Loucy (cell line): Measurements from ENCODE around the gene ZSCAN5A.
"Not testable (repeated sequence)": the region's sequence is repeated elsewhere in the genome, so short reads cannot be mapped to it uniquely, and the experiment has no call there.

Experiments
- H2AFZ ChIP-seq: fragments of 200-600 bp; sonication (generic); 2 replicates; pipeline ENCODE4 v1.6.0; 2016; ENCODE audit warnings: antibody characterized with exemption, mild to moderate bottlenecking, low read length, moderate library complexity
- H3F3A ChIP-seq: fragments of 200-600 bp; 2 replicates; pipeline ENCODE4 v1.6.0; 2016; ENCODE audit warnings: antibody characterized with exemption, low read depth, mild to moderate bottlenecking
- H3K27me3 ChIP-seq: fragments of 200-600 bp; sonication (generic); 2 replicates; pipeline ENCODE4 v1.6.1; 2014; ENCODE audit warnings: low read length, mild to moderate bottlenecking; ENCODE audit not compliant: insufficient read depth, poor library complexity, severe bottlenecking
- H3K36me3 ChIP-seq: fragments of 200-600 bp; sonication (generic); 2 replicates; pipeline ENCODE4 v1.6.1; 2016; ENCODE audit warnings: low read length; ENCODE audit not compliant: insufficient read depth
- H3K4me1 ChIP-seq: fragments of 200-600 bp; sonication (generic); 2 replicates; pipeline ENCODE4 v1.5.1; 2014; ENCODE audit warnings: low read length, mild to moderate bottlenecking; ENCODE audit not compliant: insufficient read depth, poor library complexity, severe bottlenecking
- H3K4me2 ChIP-seq: fragments of 200-600 bp; sonication (generic); 2 replicates; pipeline ENCODE4 v1.6.0; 2014; ENCODE audit warnings: antibody characterized with exemption, low read length, low read depth, mild to moderate bottlenecking; ENCODE audit not compliant: poor library complexity, severe bottlenecking
- H3K4me3 ChIP-seq: fragments of 200-600 bp; sonication (generic); 2 replicates; pipeline ENCODE4 v1.5.1; 2014; ENCODE audit warnings: low read length, mild to moderate bottlenecking, mixed read lengths; ENCODE audit not compliant: poor library complexity, severe bottlenecking
- H3K79me2 ChIP-seq: fragments of 200-600 bp; sonication (generic); 2 replicates; pipeline ENCODE4 v1.6.1; 2014; ENCODE audit warnings: low read length; ENCODE audit not compliant: insufficient read depth
- H3K9ac ChIP-seq: fragments of 200-600 bp; sonication (generic); 2 replicates; pipeline ENCODE4 v1.6.0; 2014; ENCODE audit warnings: mild to moderate bottlenecking, low read depth, low read length, moderate library complexity; ENCODE audit not compliant: poor library complexity, severe bottlenecking
- H3K9me2 ChIP-seq: fragments of 200-600 bp; sonication (generic); replicated peaks from 2 replicates; pipeline ENCODE4 v1.6.1; 2016; ENCODE audit warnings: low read depth, low read length, mixed read lengths
- H3K9me3 ChIP-seq: fragments of 200-600 bp; sonication (generic); 2 replicates; pipeline ENCODE4 v1.6.1; 2014; ENCODE audit warnings: mild to moderate bottlenecking, antibody characterized with exemption, low read length, low read depth; ENCODE audit not compliant: insufficient read depth
- H4K20me1 ChIP-seq: fragments of 200-600 bp; sonication (generic); 2 replicates; pipeline ENCODE4 v1.6.0; 2014; ENCODE audit warnings: antibody characterized with exemption, low read length, mild to moderate bottlenecking; ENCODE audit not compliant: insufficient read depth, poor library complexity, severe bottlenecking
- EZH2phosphoT487 ChIP-seq: fragments of 200-600 bp; IDR thresholded peaks from 2 replicates; pipeline ENCODE4 v1.6.1; 2018; ENCODE audit warnings: antibody characterized with exemption, mild to moderate bottlenecking, moderate library complexity, borderline replicate concordance
- TF ChIP-seq, protein P1 (sequence below): fragments of 200-600 bp; sonication (generic); conservative IDR thresholded peaks from 2 replicates; pipeline ENCODE4 v1.5.1; 2014; ENCODE audit warnings: mild to moderate bottlenecking, antibody characterized with exemption, low read length

Gene ZSCAN5A

DNA sequence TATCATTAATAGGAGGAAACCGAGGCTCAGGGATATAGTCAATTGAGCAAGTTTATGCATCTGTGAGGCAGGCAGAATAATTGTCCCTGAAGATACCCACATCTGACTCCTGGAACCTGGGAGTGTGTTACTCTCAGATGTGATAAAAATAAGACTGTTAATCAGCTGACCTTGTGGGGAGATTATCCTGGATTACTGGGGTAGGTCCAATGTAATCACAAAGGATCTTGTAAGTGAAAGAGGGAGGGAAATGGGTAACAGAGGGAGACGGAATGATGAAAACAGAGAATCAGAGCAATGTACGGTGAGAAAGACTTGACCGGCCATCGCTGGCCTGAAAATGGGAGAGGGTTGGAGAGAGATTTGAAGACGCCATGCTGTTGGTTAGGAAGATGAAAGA, 45.3 kb downstream of the ZSCAN5A start:
- H3K9me2 ChIP-seq, result no peaks in the 10 kb centered on the region
- H3K79me2 ChIP-seq, result no peaks in the 10 kb centered on the region
- H3K27me3 ChIP-seq, result no peaks in the 10 kb centered on the region
- H3K4me2 ChIP-seq, result no peak overlapping the region
- no peak overlapping the region for H3K4me3 ChIP-seq
- H4K20me1 ChIP-seq, result no peaks in the 10 kb centered on the region
- H3F3A ChIP-seq, result no peaks in the 10 kb centered on the region
- H3K4me1 ChIP-seq, result no peaks in the 10 kb centered on the region
- TF ChIP-seq, protein P1, sequence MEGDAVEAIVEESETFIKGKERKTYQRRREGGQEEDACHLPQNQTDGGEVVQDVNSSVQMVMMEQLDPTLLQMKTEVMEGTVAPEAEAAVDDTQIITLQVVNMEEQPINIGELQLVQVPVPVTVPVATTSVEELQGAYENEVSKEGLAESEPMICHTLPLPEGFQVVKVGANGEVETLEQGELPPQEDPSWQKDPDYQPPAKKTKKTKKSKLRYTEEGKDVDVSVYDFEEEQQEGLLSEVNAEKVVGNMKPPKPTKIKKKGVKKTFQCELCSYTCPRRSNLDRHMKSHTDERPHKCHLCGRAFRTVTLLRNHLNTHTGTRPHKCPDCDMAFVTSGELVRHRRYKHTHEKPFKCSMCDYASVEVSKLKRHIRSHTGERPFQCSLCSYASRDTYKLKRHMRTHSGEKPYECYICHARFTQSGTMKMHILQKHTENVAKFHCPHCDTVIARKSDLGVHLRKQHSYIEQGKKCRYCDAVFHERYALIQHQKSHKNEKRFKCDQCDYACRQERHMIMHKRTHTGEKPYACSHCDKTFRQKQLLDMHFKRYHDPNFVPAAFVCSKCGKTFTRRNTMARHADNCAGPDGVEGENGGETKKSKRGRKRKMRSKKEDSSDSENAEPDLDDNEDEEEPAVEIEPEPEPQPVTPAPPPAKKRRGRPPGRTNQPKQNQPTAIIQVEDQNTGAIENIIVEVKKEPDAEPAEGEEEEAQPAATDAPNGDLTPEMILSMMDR, result no peak
- TF ChIP-seq EZH2phosphoT487, result no peak
- H3K9me3 ChIP-seq, result no peaks in the 10 kb centered on the region
- H2AFZ ChIP-seq, result no peak overlapping the region
- H3K36me3 ChIP-seq, result no peaks in the 10 kb centered on the region
- no peak overlapping the region for H3K9ac ChIP-seq

DNA sequence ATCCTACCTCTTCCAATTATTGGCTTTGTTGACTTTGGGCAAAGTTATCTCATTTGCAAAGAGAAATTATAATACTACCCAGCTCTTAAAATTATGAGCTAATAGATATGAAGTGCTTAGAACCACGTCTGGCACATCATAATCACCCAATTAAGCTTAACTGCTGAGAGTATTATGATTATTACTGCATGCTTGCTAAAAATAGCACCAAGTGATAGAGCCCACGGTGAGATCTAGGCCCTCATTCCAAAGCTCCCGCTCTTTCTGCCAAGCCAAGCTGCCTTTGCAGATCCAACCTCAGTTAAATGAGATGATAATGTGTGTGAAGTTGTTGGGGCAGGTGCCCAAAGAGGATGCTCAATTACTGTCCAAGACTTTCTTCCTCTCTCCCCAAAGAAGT, 48.6 kb downstream of the ZSCAN5A start:
- H3K4me2 ChIP-seq, result no peak overlapping the region
- H3K9me2 ChIP-seq, result no peaks in the 10 kb centered on the region
- no peaks in the 10 kb centered on the region for H3K4me1 ChIP-seq
- H4K20me1 ChIP-seq, result no peaks in the 10 kb centered on the region
- H3K36me3 ChIP-seq, result no peaks in the 10 kb centered on the region
- H3K4me3 ChIP-seq, result no peak overlapping the region
- H3K9me3 ChIP-seq, result no peaks in the 10 kb centered on the region
- no peak overlapping the region for H3K9ac ChIP-seq
- H2AFZ ChIP-seq, result no peak overlapping the region
- no peaks in the 10 kb centered on the region for H3K27me3 ChIP-seq
- TF ChIP-seq, protein P1, result no peak
- TF ChIP-seq EZH2phosphoT487, result no peak
- no peaks in the 10 kb centered on the region for H3F3A ChIP-seq
- H3K79me2 ChIP-seq, result no peaks in the 10 kb centered on the region

DNA sequence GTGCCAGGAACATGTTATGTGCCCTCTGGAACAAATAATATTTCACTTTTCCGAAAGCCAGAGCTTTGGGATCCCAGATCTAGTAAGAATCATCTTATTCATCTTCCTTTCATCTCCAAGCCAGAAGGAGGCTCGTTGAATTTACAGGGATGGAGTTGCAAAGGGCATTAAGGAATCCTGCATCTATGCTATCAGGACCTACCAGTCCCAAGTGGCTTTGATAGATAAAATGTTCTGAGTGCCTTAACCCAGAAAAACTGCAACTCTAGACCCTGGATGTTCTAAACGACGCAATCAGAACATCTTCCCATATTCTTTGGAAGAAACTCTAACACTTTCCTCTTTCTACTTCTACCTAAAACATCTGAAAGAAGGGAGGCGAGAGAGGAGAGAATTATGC, 51.3 kb downstream of the ZSCAN5A start:
- Histone ChIP-seq H3K9ac (no peak overlapping the region), H3K4me2 (no peak overlapping the region), H3K4me1 (no peaks in the 10 kb centered on the region), H3K4me3 (no peak overlapping the region), H3F3A (no peaks in the 10 kb centered on the region), H2AFZ (no peak overlapping the region), H3K27me3 (no peaks in the 10 kb centered on the region), H3K9me2 (no peaks in the 10 kb centered on the region), H3K9me3 (no peaks in the 10 kb centered on the region), H4K20me1 (no peaks in the 10 kb centered on the region), H3K79me2 (no peaks in the 10 kb centered on the region), H3K36me3 (no peaks in the 10 kb centered on the region)
- TF ChIP-seq EZH2phosphoT487, result no peak
- TF ChIP-seq, protein P1, result no peak

DNA sequence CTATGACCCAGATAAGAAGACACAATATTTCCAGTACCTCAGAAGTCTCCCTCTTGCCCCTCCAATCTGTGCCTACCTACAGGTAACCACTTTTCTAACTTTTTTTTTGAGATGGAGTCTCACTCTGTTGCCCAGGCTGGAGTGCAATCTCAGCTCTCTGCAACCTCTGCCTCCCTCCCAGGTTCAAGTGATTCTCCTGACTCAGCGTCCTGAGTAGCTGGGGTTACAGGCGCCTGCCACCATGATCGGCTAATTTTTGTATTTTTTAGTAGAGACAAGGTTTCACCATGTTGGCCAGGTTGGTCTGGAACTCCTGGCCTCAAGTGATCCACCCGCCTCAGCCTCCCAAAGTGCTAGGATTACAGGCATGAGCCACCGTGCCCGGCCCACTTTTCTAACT, 52.7 kb downstream of the ZSCAN5A start:
- H3K36me3 ChIP-seq, H3K4me2 ChIP-seq, H3K9me2 ChIP-seq, H3F3A ChIP-seq, H3K9me3 ChIP-seq, H3K27me3 ChIP-seq, H4K20me1 ChIP-seq, H3K4me1 ChIP-seq, H3K9ac ChIP-seq, H2AFZ ChIP-seq, H3K4me3 ChIP-seq, H3K79me2 ChIP-seq: not testable (repeated sequence)
